OCI-LY1 (cell line): ENCODE results near the gene FAM117B.

Source experiments
- H2AFZ ChIP-seq: fragments of 200-600 bp; sonication (generic), shearing (Covaris generic); 2 replicates; pipeline ENCODE4 v1.6.0; 2014; ENCODE audit warnings: antibody characterized with exemption, mild to moderate bottlenecking, low read length
- H3F3A ChIP-seq: fragments of 200-600 bp; sonication (generic), shearing (Covaris generic); 2 replicates; pipeline ENCODE4 v1.6.0; 2014; ENCODE audit warnings: mild to moderate bottlenecking, antibody characterized with exemption, low read length, moderate library complexity; ENCODE audit not compliant: insufficient read depth
- H3K27ac ChIP-seq: fragments of 200-600 bp; sonication (generic); 2 replicates; pipeline ENCODE4 v1.5.1; 2014; ENCODE audit warnings: low read length, mixed run types, mild to moderate bottlenecking, low read depth; ENCODE audit not compliant: poor library complexity, severe bottlenecking
- H3K27me3 ChIP-seq: fragments of 200-600 bp; sonication (generic); 2 replicates; pipeline ENCODE4 v1.6.0; 2014; ENCODE audit warnings: antibody characterized with exemption, mild to moderate bottlenecking, low read length, moderate library complexity; ENCODE audit not compliant: insufficient read depth
- H3K36me3 ChIP-seq: fragments of 200-600 bp; sonication (generic); 2 replicates; pipeline ENCODE4 v1.6.1; 2014; ENCODE audit warnings: mild to moderate bottlenecking, antibody characterized with exemption, low read length, moderate library complexity, mixed read lengths; ENCODE audit not compliant: insufficient read depth
- H3K4me1 ChIP-seq: fragments of 200-600 bp; sonication (generic); 2 replicates; pipeline ENCODE4 v1.5.1; 2014; ENCODE audit warnings: mild to moderate bottlenecking, low read length, moderate library complexity; ENCODE audit not compliant: insufficient read depth, severe bottlenecking
- H3K4me2 ChIP-seq: fragments of 200-600 bp; sonication (generic), shearing (Covaris generic); 2 replicates; pipeline ENCODE4 v1.6.1; 2014; ENCODE audit warnings: low read length
- H3K4me3 ChIP-seq: fragments of 200-600 bp; sonication (generic); 2 replicates; pipeline ENCODE4 v1.5.1; 2014; ENCODE audit warnings: low read length, low read depth, mild to moderate bottlenecking, mixed read lengths; ENCODE audit not compliant: poor library complexity, severe bottlenecking
- H3K79me2 ChIP-seq: fragments of 200-600 bp; shearing (Covaris generic); 2 replicates; pipeline ENCODE4 v1.6.1; 2016; ENCODE audit warnings: mixed run types, low read length, mixed read lengths; ENCODE audit not compliant: insufficient read depth
- H3K9ac ChIP-seq: fragments of 200-600 bp; sonication (generic), shearing (Covaris generic); 2 replicates; pipeline ENCODE4 v1.6.1; 2014; ENCODE audit warnings: mild to moderate bottlenecking, low read length, mixed read lengths
- H3K9me2 ChIP-seq: fragments of 200-600 bp; sonication (generic), shearing (Covaris generic); 2 replicates; pipeline ENCODE4 v1.6.1; 2014; ENCODE audit warnings: low read depth, mild to moderate bottlenecking, low read length, mixed read lengths
- H3K9me3 ChIP-seq: fragments of 200-600 bp; shearing (Covaris generic); 2 replicates; pipeline ENCODE4 v1.6.1; 2014; ENCODE audit warnings: low read length, mixed read lengths
- H4K20me1 ChIP-seq: fragments of 200-600 bp; sonication (generic), shearing (Covaris generic); 2 replicates; pipeline ENCODE4 v1.6.0; 2016; ENCODE audit warnings: mild to moderate bottlenecking, low read length; ENCODE audit not compliant: insufficient read depth
- EZH2 ChIP-seq: fragments of 200-600 bp; sonication (generic), shearing (Covaris generic); IDR thresholded peaks from 2 replicates; pipeline ENCODE4 v1.8.0; 2017; ENCODE audit warnings: borderline replicate concordance, mixed run types, mild to moderate bottlenecking, antibody characterized with exemption, low read length, moderate library complexity, mixed read lengths
- TF ChIP-seq, protein P1 (sequence below): fragments of 200-600 bp; sonication (generic), shearing (Covaris generic); IDR thresholded peaks from 2 replicates; pipeline ENCODE4 v1.5.1; 2017; ENCODE audit warnings: mild to moderate bottlenecking, antibody characterized with exemption, low read length, moderate library complexity, mixed read lengths

The FAM117B gene

DNA sequence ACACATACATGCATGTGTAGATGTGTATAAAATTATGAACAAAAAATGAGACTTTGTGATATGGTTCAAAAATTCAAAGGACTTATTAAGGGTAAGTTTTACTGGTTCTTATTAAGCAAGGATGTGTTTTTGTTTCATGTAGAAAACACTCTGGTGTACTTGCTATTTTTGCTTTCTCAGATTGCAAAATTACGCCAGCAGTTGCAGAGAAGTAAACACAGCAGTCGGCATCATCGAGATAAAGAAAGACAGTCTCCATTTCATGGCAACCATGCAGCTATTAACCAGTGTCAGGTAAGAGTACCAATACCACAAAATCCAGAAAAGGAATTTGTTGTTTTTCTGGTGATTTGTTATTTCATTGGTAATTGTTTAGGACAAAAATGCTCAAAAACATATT, 91.3 kb downstream of the FAM117B start:
- Histone ChIP-seq H3K27me3 (no peaks in the 10 kb centered on the region), H3F3A (no peaks in the 10 kb centered on the region), H3K4me3 (no peak overlapping the region), H3K9me3 (no peaks in the 10 kb centered on the region), H3K79me2 (no peaks in the 10 kb centered on the region; the same call in 1 of the 2 replicates), H3K9ac (no peak overlapping the region), H3K9me2 (no peaks in the 10 kb centered on the region), H3K4me1 (no peaks in the 10 kb centered on the region), H3K4me2 (no peak overlapping the region), H4K20me1 (no peaks in the 10 kb centered on the region), H3K27ac (no peak overlapping the region), H3K36me3 (peaks cover 22% of the 10 kb centered on the region), H2AFZ (no peak overlapping the region)
- no peak for TF ChIP-seq EZH2
- TF ChIP-seq, protein P1, sequence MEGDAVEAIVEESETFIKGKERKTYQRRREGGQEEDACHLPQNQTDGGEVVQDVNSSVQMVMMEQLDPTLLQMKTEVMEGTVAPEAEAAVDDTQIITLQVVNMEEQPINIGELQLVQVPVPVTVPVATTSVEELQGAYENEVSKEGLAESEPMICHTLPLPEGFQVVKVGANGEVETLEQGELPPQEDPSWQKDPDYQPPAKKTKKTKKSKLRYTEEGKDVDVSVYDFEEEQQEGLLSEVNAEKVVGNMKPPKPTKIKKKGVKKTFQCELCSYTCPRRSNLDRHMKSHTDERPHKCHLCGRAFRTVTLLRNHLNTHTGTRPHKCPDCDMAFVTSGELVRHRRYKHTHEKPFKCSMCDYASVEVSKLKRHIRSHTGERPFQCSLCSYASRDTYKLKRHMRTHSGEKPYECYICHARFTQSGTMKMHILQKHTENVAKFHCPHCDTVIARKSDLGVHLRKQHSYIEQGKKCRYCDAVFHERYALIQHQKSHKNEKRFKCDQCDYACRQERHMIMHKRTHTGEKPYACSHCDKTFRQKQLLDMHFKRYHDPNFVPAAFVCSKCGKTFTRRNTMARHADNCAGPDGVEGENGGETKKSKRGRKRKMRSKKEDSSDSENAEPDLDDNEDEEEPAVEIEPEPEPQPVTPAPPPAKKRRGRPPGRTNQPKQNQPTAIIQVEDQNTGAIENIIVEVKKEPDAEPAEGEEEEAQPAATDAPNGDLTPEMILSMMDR, result no peak

DNA sequence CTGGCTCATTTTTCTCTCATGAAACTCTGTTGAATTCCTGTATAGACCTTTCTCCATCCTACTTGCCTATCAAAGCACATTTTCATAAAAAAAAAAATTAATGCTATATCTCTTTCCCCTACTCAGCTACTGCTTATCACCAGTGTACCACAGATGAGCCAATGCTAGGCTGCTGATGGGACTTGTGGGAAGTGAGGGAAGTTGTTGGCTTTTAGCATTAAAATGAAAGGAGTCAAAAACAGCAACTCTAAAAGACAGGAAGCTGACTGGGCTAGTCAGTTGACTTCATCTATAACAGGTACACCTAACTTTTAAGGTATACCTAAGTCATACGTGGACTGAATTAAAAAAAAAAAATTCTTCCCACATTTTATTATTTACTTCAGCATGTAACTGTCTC, 102.1 kb downstream of the FAM117B start:
- Histone ChIP-seq H3K27ac (no peak overlapping the region), H3K4me1 (no peaks in the 10 kb centered on the region), H3F3A (peaks cover 5% of the 10 kb centered on the region; the same call in 1 of the 2 replicates), H3K9me3 (no peaks in the 10 kb centered on the region), H3K36me3 (peaks cover 26% of the 10 kb centered on the region), H3K4me2 (no peak overlapping the region), H3K9ac (no peak overlapping the region), H4K20me1 (no peaks in the 10 kb centered on the region), H3K4me3 (no peak overlapping the region), H3K79me2 (no peaks in the 10 kb centered on the region; the same call in 1 of the 2 replicates), H3K27me3 (no peaks in the 10 kb centered on the region), H2AFZ (no peak overlapping the region), H3K9me2 (no peaks in the 10 kb centered on the region)
- no peak for TF ChIP-seq EZH2
- TF ChIP-seq, protein P1, result no peak

DNA sequence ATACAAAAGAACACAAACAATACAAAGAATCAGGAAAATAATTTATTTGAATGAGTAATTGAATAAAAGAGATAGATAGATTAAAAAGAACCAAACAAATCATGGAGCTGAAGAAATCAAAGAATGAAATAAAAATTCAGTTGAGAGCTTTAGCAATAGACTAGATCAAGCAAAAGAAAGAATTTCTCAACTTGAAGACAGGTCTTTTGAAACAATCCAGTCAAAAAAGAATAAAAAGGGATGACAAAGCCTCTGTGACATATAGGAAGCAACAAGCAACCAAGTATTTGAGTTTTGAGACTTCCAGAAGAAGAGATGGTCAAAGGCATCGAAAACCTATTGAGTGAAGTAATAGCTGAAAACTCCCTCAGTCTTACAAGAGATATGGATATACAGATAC, 108.8 kb downstream of the FAM117B start:
- Histone ChIP-seq H3K4me2 (no peak overlapping the region), H4K20me1 (no peaks in the 10 kb centered on the region), H3K4me3 (no peak overlapping the region), H3K27ac (no peak overlapping the region), H3K36me3 (peaks cover 22% of the 10 kb centered on the region), H3K9me3 (peaks cover 16% of the 10 kb centered on the region), H3K4me1 (no peaks in the 10 kb centered on the region), H3F3A (no peaks in the 10 kb centered on the region), H3K9me2 (no peaks in the 10 kb centered on the region), H2AFZ (no peak overlapping the region), H3K27me3 (no peaks in the 10 kb centered on the region), H3K79me2 (no peaks in the 10 kb centered on the region), H3K9ac (no peak overlapping the region)
- no peak for TF ChIP-seq EZH2
- TF ChIP-seq, protein P1, result no peak
